HepG2 (cell line): ENCODE results near the gene GNA14. TPM values are rescaled to one million over a fixed set of nuclear protein-coding genes. Genes with fewer than 3 reads are reported as not detected.

Experiments used
- ATAC-seq: fragments of 200-7000 bp; cut with Tn5 transposase; 3 replicates; pipeline ENCODE4 v1.9.1; 2020; ENCODE audit warnings: mild to moderate bottlenecking, moderate library complexity
- BruUV-seq: library from RNA; stranded (reverse); fragments of 400-500 nt; replicated peaks from 2 replicates; lab custom pipeline; 2021; lab: Mats Ljungman, UMichigan
- CTCF ChIA-PET: fragments of 300-600 bp; formaldehyde crosslinking; extraction: SDS; loops from one replicate; lab custom pipeline; 2021; ENCODE audit warnings: low total read pairs, inconsistent platforms, low intra/inter-chr PET ratio; lab: Yijun Ruan, JAX
- POLR2A ChIA-PET: fragments of 350-600 bp; sonication (Branson Sonifier 250); formaldehyde crosslinking; loops from one replicate; lab custom pipeline; 2020; ENCODE audit warnings: antibody characterized with exemption, inconsistent platforms; lab: Yijun Ruan, JAX
- DNase-seq: peaks from one replicate; pipeline ENCODE4 v3.0.0-alpha.2; 2015; ENCODE audit warnings: low spot score
- FAIRE-seq: peaks from 3 replicates; lab custom pipeline; 2011; peaks lifted over from hg19 to GRCh38; lab: Jason Lieb, UNC
- H2AFZ ChIP-seq: one replicate; pipeline ENCODE4 v1.6.1; 2011; ENCODE audit warnings: low read length, inconsistent platforms
- H3K27ac ChIP-seq: fragments of 300-600 bp; 3 replicates; pipeline ENCODE4 v1.8.0; 2011; ENCODE audit warnings: mixed run types, mild to moderate bottlenecking, mixed read lengths, low read length, inconsistent platforms; ENCODE audit not compliant: insufficient read depth; ENCODE audit errors: extremely low read length
- H3K27me3 ChIP-seq, 2 experiments: fragments of 200-600 bp in 1 of 2; 2 replicates in 1 of 2; 3 replicates in 1 of 2; pipeline versions ENCODE4 v1.6.0 to v1.8.0; 2011; ENCODE audit warnings: low read length in 2 of 2, mild to moderate bottlenecking in 2 of 2, moderate library complexity in 2 of 2, inconsistent platforms in 1 of 2; ENCODE audit not compliant: insufficient read depth in 2 of 2, control insufficient read depth in 1 of 2
- H3K36me3 ChIP-seq, 2 experiments: fragments of 200-600 bp in 1 of 2; replicated peaks in 1 of 2; 2 replicates in 1 of 2; 3 replicates in 1 of 2; pipeline versions ENCODE4 v1.5.1 to v1.8.0; 2011; ENCODE audit warnings: low read length in 2 of 2, inconsistent platforms in 1 of 2; ENCODE audit not compliant: insufficient read depth in 2 of 2, control insufficient read depth in 1 of 2
- H3K4me1 ChIP-seq: 2 replicates; pipeline ENCODE4 v1.5.1; 2012; ENCODE audit warnings: low read length, inconsistent platforms; ENCODE audit not compliant: insufficient read depth
- H3K4me2 ChIP-seq: 2 replicates; pipeline ENCODE4 v1.6.0; 2011; ENCODE audit warnings: low read depth, low read length, inconsistent platforms
- H3K4me3 ChIP-seq, 3 experiments: fragments of 200-600 bp in 1 of 3; sonication (generic), shearing (Covaris generic) in 1 of 3; replicated peaks in 1 of 3; 2 replicates each; pipeline ENCODE4 v1.5.1; 2011 to 2016; ENCODE audit warnings: low read length in 3 of 3, inconsistent platforms in 2 of 3, low read depth in 2 of 3, mild to moderate bottlenecking in 2 of 3, control low read depth in 1 of 3, mixed read lengths in 1 of 3; ENCODE audit not compliant: insufficient read depth in 1 of 3
- H3K79me2 ChIP-seq: one replicate; pipeline ENCODE4 v1.6.1; 2011; ENCODE audit warnings: low read length, inconsistent platforms; ENCODE audit not compliant: insufficient read depth
- H3K9ac ChIP-seq: 2 replicates; pipeline ENCODE4 v1.6.0; 2011; ENCODE audit warnings: mild to moderate bottlenecking, low read depth, low read length, inconsistent platforms; ENCODE audit not compliant: insufficient read depth
- H3K9me3 ChIP-seq: 2 replicates; pipeline ENCODE4 v1.5.1; 2012; ENCODE audit warnings: mild to moderate bottlenecking, low read length
- H4K20me1 ChIP-seq: 2 replicates; pipeline ENCODE4 v1.6.0; 2011; ENCODE audit warnings: inconsistent platforms, mild to moderate bottlenecking, low read length, moderate library complexity; ENCODE audit not compliant: insufficient read depth
- CHD2 ChIP-seq: IDR thresholded peaks from 2 replicates; pipeline ENCODE4 v1.6.1; 2011; ENCODE audit warnings: low read depth, low read length, improper control_type of control experiment
- HIVEP1 ChIP-seq: sonication (generic); formaldehyde crosslinking; IDR thresholded peaks from 2 replicates; pipeline ENCODE4 v1.4.0; 2020; ENCODE audit warnings: mild to moderate bottlenecking, missing genetic modification reagents
- KAT8 ChIP-seq: IDR thresholded peaks from 2 replicates; pipeline ENCODE4 v1.6.1; 2016; ENCODE audit warnings: missing genetic modification reagents, missing compliant biosample characterization
- LRRFIP1 ChIP-seq: sonication (generic); formaldehyde crosslinking; conservative IDR thresholded peaks from 2 replicates; pipeline ENCODE4 v1.4.0; 2020; ENCODE audit warnings: missing genetic modification reagents
- STAG1 ChIP-seq: sonication (generic); formaldehyde crosslinking; IDR thresholded peaks from 2 replicates; pipeline ENCODE4 v1.4.0; 2020; ENCODE audit warnings: missing genetic modification reagents
- ZNF207 ChIP-seq: fragments of 450-650 bp; IDR thresholded peaks from 2 replicates; pipeline ENCODE4 v1.6.1; 2016; ENCODE audit warnings: antibody characterized with exemption, borderline replicate concordance
- ZNF83 ChIP-seq: sonication (generic); formaldehyde crosslinking; IDR thresholded peaks from 2 replicates; pipeline ENCODE4 v1.4.0; 2020; ENCODE audit warnings: missing genetic modification reagents, mild to moderate bottlenecking, borderline replicate concordance
- ZNF883 ChIP-seq: sonication (generic); formaldehyde crosslinking; IDR thresholded peaks from 2 replicates; pipeline ENCODE4 v1.5.1; 2020; ENCODE audit warnings: mild to moderate bottlenecking, missing genetic modification reagents; ENCODE audit errors: not compliant biosample characterization
- WGBS: methylation state at CpG from one replicate; pipeline ENCODE4 v1.1.6; 2017; ENCODE audit warnings: low lambda C conversion rate; 5-methylcytosine and 5-hydroxymethylcytosine counted together
- in situ Hi-C: cut with HindIII; loops from 2 replicates; pipeline ENCODE4 v1.10.0; 2017; ENCODE audit warnings: low pct_unique_long_range_greater_than_20kb; ENCODE audit not compliant: extremely low pct_ligation_motif_present
- intact Hi-C: fragments of 100-400 bp; cut with micrococcal nuclease; formaldehyde crosslinking; loops from one replicate; pipeline ENCODE4 v1.10.0; 2022; ENCODE audit not compliant: unreplicated experiment
- polyA plus RNA-seq, 8 experiments: library from polyadenylated mRNA; depleted of rRNA in 3 of 8; stranded (reverse) in 7 of 8; unstranded in 1 of 8; fragments of >200 nt; fragmentation: Illumina TruSeq in 4 of 8; extraction: Trizol in 4 of 8; gene quantifications; 2 replicates each; pipeline versions ENCODE4 v1.2.1 to v1.2.3, GENCODE V29; 2011 to 2016; ENCODE audit warnings: low read depth in 4 of 8, missing spikeins in 1 of 8, mixed read lengths in 1 of 8; ENCODE audit not compliant: insufficient read depth in 1 of 8
- total RNA-seq, 5 experiments: library from RNA; depleted of rRNA; stranded (reverse); fragments of >200 nt; fragmentation: Illumina TruSeq; extraction: Trizol; gene quantifications; 2 replicates each; pipeline ENCODE4 v1.2.3, GENCODE V29; 2016; ENCODE audit warnings: low read depth in 1 of 5
- TF ChIP-seq, protein P1 (sequence below): sonication (generic); formaldehyde crosslinking; IDR thresholded peaks from 2 replicates; pipeline ENCODE4 v1.5.0; 2020; ENCODE audit warnings: mild to moderate bottlenecking, missing genetic modification reagents, moderate library complexity

GNA14 gene
- total and polyA plus RNA-seq, 2 of the 13 experiments (the other 11 are each of a cell fraction or from before 2014, with no cell fraction given) = not detected

- no peak for ATAC-seq
- intact Hi-C loops = loop anchor here (5.0 kb wide), 1 partner anchor 194 kb away; no protein-coding TSS in a partner anchor
Observed at GRCh38 chr9:77651203-77651602, 3.1 kb upstream of the GNA14 start.

GRCh38 chr9:77649109-77649812 is 1.1 kb upstream of the GNA14 start:
- POLR2A ChIA-PET = no interaction called here
- Histone ChIP-seq H2AFZ (peak overlapping the region; percentile 0), H3K4me2 (peak overlapping the region; percentile 70)
- no peak for TF ChIP-seq LRRFIP1
- no peak for TF ChIP-seq ZNF83 (CRISPR knock-in tag)
- TF ChIP-seq ZNF207 = no peak
- TF ChIP-seq STAG1 (CRISPR knock-in tag) = peak; percentile 26; the same call in 1 of the 2 replicates
- TF ChIP-seq KAT8 (CRISPR knock-in tag) = no peak
- TF ChIP-seq, protein P1, sequence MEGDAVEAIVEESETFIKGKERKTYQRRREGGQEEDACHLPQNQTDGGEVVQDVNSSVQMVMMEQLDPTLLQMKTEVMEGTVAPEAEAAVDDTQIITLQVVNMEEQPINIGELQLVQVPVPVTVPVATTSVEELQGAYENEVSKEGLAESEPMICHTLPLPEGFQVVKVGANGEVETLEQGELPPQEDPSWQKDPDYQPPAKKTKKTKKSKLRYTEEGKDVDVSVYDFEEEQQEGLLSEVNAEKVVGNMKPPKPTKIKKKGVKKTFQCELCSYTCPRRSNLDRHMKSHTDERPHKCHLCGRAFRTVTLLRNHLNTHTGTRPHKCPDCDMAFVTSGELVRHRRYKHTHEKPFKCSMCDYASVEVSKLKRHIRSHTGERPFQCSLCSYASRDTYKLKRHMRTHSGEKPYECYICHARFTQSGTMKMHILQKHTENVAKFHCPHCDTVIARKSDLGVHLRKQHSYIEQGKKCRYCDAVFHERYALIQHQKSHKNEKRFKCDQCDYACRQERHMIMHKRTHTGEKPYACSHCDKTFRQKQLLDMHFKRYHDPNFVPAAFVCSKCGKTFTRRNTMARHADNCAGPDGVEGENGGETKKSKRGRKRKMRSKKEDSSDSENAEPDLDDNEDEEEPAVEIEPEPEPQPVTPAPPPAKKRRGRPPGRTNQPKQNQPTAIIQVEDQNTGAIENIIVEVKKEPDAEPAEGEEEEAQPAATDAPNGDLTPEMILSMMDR = 0 out of 2 replicates have a peak, but pooled peaks have one; percentile 16
- TF ChIP-seq CHD2 = no peak

More at GRCh38 chr9:77651203-77651602, 3.1 kb upstream of the GNA14 start:
- CTCF ChIA-PET = no interaction called here
- DNase-seq (no peak), FAIRE-seq (no peak)
- Histone ChIP-seq H4K20me1 (no peaks in the 10 kb centered on the region), H3K27ac (no peak overlapping the region), H3K36me3 (no peaks in the 10 kb centered on the region), H2AFZ (no peak overlapping the region), H3K79me2 (no peaks in the 10 kb centered on the region), H3K4me2 (no peak overlapping the region), H3K27me3 (peaks cover 0 to 21% of the 10 kb centered on the region in 2 experiments; a peak in 2 of 5 replicates), H3K9ac (no peak overlapping the region), H3K9me3 (no peaks in the 10 kb centered on the region), H3K4me1 (no peaks in the 10 kb centered on the region), H3K4me3 (no peak overlapping the region)
- TF ChIP-seq HIVEP1 = no peak
- TF ChIP-seq ZNF883 (CRISPR knock-in tag) = no peak
- TF ChIP-seq, protein P1 = 0 out of 2 replicates have a peak, but pooled peaks have one; percentile 12
- BruUV-seq = no TSS peak
- in situ Hi-C loops = no loop called here
- 25% methylated on average over 2 of the region's 3 CpGs for WGBS
- POLR2A ChIA-PET = no interaction called here

More at GRCh38 chr9:77649109-77649812, 1.1 kb upstream of the GNA14 start:
- in situ Hi-C loops = no loop called here
- FAIRE-seq (peak; percentile 65), ATAC-seq (no peak; the same call in 2 of the 3 replicates), DNase-seq (peak; percentile 19)
- H3K4me3 ChIP-seq = peak overlapping the region in 2 of 3 experiments; percentile 40 to 67; a peak in 4 of 6 replicates
- H3K27ac ChIP-seq = no peak overlapping the region
- CTCF ChIA-PET = interaction anchor here (1.2 to 1.7 kb wide), 2 partner anchors 192 to 215 kb away, joined by 3 to 4 read pairs; no protein-coding TSS in a partner anchor
- peaks cover 0 to 24% of the 10 kb centered on the region in 2 experiments; a peak in 3 of 5 replicates for H3K27me3 ChIP-seq
- no peaks in the 10 kb centered on the region for H3K79me2 ChIP-seq
- H3K9ac ChIP-seq = no peak overlapping the region
- no peaks in the 10 kb centered on the region for H3K9me3 ChIP-seq
- no peaks in the 10 kb centered on the region for H4K20me1 ChIP-seq
- H3K4me1 ChIP-seq = no peaks in the 10 kb centered on the region
- intact Hi-C loops = no loop called here
- no peaks in the 10 kb centered on the region for H3K36me3 ChIP-seq
- BruUV-seq = no TSS peak
- WGBS = 57% methylated on average over 10 of the region's 10 CpGs
